ENCODE data around the gene SLC35G6. TPM values are rescaled to one million over a fixed set of nuclear protein-coding genes. Genes with fewer than 3 reads are reported as not detected.
A peak's percentile ranks its signal among the peaks of the same experiment; 100 is the strongest.

The SLC35G6 gene
- total RNA-seq, 1 experiment from 2014 or later = 0.26 TPM

DNA sequence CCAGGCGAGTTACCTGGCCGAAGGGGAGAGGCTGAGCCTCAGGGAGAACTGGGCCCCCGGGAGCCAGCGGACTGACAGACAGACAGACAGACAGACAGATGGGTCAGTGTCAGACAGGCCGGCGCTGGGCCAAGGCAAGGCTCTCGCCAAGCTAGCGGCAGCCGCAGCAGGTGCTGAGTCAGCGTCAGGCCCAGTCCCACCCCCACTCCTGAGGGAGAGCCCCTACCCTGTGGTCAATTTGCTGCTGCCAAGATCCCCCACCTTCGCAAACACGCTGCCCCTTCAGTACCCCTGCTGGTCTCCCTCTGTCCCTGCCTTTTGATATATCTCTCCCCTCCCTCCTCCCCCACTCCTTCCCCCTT lies 40.4 kb upstream of the SLC35G6 start:
- peak overlapping the region; percentile 98 for H3K27ac Mint-ChIP-seq
- no peak; the same call in 1 of the 2 replicates for ATAC-seq
- CTCF ChIA-PET = interaction anchor here (0.6 to 3.8 kb wide), 17 partner anchors 21 to 679 kb away, joined by 3 to 21 read pairs (median 5); partner anchors contain the start of genes NLGN2, PLSCR3, SPEM1 and TMEM256
- TF ChIP-seq EMX1 (CRISPR knock-in tag; IDR thresholded peaks at IDR 0.05) (no peak), ZNF416 (CRISPR knock-in tag; IDR thresholded peaks at IDR 0.05) (0 out of 2 replicates have a peak, but pooled peaks have one; percentile 43)
- peak overlapping the region; percentile 97 for H3K4me3 Mint-ChIP-seq
- POLR2A ChIA-PET = interaction anchor here (0.6 to 2.4 kb wide), 6 partner anchors 21 to 159 kb away, joined by 3 to 15 read pairs (median 5); partner anchors contain the start of genes POLR2A, SLC2A4 and TMEM256
- H3K36me3 Mint-ChIP-seq = no peaks in the 10 kb centered on the region; the same call in 1 of the 2 replicates
- peaks cover 38% of the 10 kb centered on the region for H3K4me1 Mint-ChIP-seq
- DNase-seq (ENCODE audit: low spot score) = peak; percentile 64
- peaks cover 35% of the 10 kb centered on the region for H3K27me3 Mint-ChIP-seq (ENCODE audit: low read depth)
- H3K9me3 Mint-ChIP-seq = no peaks in the 10 kb centered on the region

DNA sequence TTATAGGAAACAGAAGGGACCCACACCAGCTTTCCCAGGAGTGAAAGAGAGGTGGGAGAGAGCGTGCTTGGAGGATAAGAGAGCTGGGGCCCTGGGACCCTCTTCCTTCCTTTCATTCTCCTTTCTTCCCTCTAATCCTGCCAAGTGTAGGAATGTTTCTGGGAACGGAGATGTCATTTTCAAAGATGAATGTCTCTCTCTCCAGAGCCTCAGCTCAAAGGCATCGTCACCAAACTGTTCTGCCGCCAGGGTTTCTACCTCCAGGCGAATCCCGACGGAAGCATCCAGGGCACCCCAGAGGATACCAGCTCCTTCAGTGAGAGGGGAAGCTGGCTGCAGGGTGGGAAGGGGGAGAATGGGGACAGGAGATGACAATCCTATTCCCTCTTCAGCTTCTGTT lies 40.0 kb upstream of the SLC35G6 start:
- TF ChIP-seq, protein P1, sequence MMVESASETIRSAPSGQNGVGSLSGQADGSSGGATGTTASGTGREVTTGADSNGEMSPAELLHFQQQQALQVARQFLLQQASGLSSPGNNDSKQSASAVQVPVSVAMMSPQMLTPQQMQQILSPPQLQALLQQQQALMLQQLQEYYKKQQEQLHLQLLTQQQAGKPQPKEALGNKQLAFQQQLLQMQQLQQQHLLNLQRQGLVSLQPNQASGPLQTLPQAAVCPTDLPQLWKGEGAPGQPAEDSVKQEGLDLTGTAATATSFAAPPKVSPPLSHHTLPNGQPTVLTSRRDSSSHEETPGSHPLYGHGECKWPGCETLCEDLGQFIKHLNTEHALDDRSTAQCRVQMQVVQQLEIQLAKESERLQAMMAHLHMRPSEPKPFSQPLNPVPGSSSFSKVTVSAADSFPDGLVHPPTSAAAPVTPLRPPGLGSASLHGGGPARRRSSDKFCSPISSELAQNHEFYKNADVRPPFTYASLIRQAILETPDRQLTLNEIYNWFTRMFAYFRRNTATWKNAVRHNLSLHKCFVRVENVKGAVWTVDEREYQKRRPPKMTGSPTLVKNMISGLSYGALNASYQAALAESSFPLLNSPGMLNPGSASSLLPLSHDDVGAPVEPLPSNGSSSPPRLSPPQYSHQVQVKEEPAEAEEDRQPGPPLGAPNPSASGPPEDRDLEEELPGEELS (CRISPR knock-in tag; IDR thresholded peaks at IDR 0.05) = no peak
- TF ChIP-seq, protein P2, sequence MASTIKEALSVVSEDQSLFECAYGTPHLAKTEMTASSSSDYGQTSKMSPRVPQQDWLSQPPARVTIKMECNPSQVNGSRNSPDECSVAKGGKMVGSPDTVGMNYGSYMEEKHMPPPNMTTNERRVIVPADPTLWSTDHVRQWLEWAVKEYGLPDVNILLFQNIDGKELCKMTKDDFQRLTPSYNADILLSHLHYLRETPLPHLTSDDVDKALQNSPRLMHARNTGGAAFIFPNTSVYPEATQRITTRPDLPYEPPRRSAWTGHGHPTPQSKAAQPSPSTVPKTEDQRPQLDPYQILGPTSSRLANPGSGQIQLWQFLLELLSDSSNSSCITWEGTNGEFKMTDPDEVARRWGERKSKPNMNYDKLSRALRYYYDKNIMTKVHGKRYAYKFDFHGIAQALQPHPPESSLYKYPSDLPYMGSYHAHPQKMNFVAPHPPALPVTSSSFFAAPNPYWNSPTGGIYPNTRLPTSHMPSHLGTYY (CRISPR knock-in tag; IDR thresholded peaks at IDR 0.05) = no peak
- TF ChIP-seq SMAD4 (CRISPR knock-in tag; IDR thresholded peaks at IDR 0.05) (no peak), ZNF121 (CRISPR knock-in tag; IDR thresholded peaks at IDR 0.05) (no peak), MXD4 (CRISPR knock-in tag; IDR thresholded peaks at IDR 0.05; ENCODE audit: borderline replicate concordance) (no peak), ZNF317 (CRISPR knock-in tag; IDR thresholded peaks at IDR 0.05; ENCODE audit: borderline replicate concordance, low read depth) (no peak), ZNF138 (CRISPR knock-in tag; conservative IDR thresholded peaks at IDR 0.05) (no peak), CREB1 (CRISPR knock-in tag; IDR thresholded peaks at IDR 0.05) (no peak), GABPB1 (CRISPR knock-in tag; IDR thresholded peaks at IDR 0.05) (no peak), ZNF423 (CRISPR knock-in tag; IDR thresholded peaks at IDR 0.05) (no peak), TEAD1 (CRISPR knock-in tag; IDR thresholded peaks at IDR 0.05) (no peak), GRHL2 (CRISPR knock-in tag; IDR thresholded peaks at IDR 0.05; ENCODE audit: insufficient replicate concordance, severe bottlenecking) (no peak), ESRRA (CRISPR knock-in tag; IDR thresholded peaks at IDR 0.05; ENCODE audit: borderline replicate concordance) (no peak)
- TF ChIP-seq, protein P3, sequence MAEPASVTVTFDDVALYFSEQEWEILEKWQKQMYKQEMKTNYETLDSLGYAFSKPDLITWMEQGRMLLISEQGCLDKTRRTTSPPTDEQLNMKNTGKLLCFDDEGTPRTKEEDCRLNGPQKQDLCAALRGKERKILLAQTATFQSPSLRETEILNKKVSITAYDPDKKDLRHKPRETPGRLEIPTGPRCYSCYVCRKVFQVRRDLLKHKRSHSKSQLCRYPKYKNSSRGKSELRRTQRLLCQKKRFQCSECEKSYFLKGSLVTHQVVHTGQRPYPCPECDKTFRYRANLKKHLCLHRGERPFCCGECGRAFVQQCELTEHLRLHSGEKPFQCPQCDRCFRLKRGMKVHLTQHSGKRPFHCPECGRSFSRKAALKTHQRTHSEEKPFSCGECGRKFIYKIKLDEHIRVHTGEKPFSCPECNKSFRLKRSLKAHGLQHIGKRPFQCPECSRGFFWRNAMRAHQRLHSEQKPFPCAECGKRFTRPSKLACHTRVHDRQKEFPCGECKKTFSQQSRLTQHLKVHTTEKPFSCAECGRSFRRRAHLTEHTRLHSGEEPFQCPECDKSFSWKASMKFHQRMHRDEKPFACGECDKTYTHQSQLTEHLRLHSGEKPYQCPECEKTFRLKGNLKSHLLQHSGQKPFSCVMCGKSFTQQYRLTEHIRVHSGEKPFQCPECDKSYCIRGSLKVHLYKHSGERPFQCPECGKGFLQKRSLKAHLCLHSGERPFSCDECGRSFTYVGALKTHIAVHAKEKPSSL (CRISPR knock-in tag; conservative IDR thresholded peaks at IDR 0.05) = no peak
- TF ChIP-seq, protein P4, sequence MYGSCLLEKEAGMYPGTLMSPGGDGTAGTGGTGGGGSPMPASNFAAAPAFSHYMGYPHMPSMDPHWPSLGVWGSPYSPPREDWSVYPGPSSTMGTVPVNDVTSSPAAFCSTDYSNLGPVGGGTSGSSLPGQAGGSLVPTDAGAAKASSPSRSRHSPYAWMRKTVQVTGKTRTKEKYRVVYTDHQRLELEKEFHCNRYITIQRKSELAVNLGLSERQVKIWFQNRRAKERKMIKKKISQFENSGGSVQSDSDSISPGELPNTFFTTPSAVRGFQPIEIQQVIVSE (CRISPR knock-in tag; IDR thresholded peaks at IDR 0.05; ENCODE audit: borderline replicate concordance) = no peak
- TF ChIP-seq, protein P5, sequence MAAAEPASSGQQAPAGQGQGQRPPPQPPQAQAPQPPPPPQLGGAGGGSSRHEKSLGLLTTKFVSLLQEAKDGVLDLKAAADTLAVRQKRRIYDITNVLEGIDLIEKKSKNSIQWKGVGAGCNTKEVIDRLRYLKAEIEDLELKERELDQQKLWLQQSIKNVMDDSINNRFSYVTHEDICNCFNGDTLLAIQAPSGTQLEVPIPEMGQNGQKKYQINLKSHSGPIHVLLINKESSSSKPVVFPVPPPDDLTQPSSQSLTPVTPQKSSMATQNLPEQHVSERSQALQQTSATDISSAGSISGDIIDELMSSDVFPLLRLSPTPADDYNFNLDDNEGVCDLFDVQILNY (CRISPR knock-in tag; IDR thresholded peaks at IDR 0.05) = no peak
- TF ChIP-seq, protein P6, sequence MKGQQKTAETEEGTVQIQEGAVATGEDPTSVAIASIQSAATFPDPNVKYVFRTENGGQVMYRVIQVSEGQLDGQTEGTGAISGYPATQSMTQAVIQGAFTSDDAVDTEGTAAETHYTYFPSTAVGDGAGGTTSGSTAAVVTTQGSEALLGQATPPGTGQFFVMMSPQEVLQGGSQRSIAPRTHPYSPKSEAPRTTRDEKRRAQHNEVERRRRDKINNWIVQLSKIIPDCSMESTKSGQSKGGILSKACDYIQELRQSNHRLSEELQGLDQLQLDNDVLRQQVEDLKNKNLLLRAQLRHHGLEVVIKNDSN (CRISPR knock-in tag; IDR thresholded peaks at IDR 0.05) = no peak
- TF ChIP-seq, protein P7, sequence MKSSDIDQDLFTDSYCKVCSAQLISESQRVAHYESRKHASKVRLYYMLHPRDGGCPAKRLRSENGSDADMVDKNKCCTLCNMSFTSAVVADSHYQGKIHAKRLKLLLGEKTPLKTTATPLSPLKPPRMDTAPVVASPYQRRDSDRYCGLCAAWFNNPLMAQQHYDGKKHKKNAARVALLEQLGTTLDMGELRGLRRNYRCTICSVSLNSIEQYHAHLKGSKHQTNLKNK (CRISPR knock-in tag; IDR thresholded peaks at IDR 0.05) = no peak
- TF ChIP-seq, protein P8, sequence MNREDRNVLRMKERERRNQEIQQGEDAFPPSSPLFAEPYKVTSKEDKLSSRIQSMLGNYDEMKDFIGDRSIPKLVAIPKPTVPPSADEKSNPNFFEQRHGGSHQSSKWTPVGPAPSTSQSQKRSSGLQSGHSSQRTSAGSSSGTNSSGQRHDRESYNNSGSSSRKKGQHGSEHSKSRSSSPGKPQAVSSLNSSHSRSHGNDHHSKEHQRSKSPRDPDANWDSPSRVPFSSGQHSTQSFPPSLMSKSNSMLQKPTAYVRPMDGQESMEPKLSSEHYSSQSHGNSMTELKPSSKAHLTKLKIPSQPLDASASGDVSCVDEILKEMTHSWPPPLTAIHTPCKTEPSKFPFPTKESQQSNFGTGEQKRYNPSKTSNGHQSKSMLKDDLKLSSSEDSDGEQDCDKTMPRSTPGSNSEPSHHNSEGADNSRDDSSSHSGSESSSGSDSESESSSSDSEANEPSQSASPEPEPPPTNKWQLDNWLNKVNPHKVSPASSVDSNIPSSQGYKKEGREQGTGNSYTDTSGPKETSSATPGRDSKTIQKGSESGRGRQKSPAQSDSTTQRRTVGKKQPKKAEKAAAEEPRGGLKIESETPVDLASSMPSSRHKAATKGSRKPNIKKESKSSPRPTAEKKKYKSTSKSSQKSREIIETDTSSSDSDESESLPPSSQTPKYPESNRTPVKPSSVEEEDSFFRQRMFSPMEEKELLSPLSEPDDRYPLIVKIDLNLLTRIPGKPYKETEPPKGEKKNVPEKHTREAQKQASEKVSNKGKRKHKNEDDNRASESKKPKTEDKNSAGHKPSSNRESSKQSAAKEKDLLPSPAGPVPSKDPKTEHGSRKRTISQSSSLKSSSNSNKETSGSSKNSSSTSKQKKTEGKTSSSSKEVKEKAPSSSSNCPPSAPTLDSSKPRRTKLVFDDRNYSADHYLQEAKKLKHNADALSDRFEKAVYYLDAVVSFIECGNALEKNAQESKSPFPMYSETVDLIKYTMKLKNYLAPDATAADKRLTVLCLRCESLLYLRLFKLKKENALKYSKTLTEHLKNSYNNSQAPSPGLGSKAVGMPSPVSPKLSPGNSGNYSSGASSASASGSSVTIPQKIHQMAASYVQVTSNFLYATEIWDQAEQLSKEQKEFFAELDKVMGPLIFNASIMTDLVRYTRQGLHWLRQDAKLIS (CRISPR knock-in tag; IDR thresholded peaks at IDR 0.05; ENCODE audit: borderline replicate concordance) = no peak
- H3K27me3 Mint-ChIP-seq (ENCODE audit: low read depth) = peaks cover 37% of the 10 kb centered on the region
- no peak for DNase-seq (ENCODE audit: low spot score)
- ATAC-seq = no peak
- no peaks in the 10 kb centered on the region; the same call in 1 of the 2 replicates for H3K36me3 Mint-ChIP-seq
- CTCF ChIA-PET = interaction anchor here (0.6 to 3.8 kb wide), 17 partner anchors 21 to 679 kb away, joined by 3 to 21 read pairs (median 5); partner anchors contain the start of genes NLGN2, PLSCR3, SPEM1 and TMEM256
- POLR2A ChIA-PET = interaction anchor here (0.5 to 2.4 kb wide), 7 partner anchors 22 to 159 kb away, joined by 3 to 15 read pairs (median 3); partner anchors contain the start of genes POLR2A, SLC2A4 and TMEM256
- peaks cover 38% of the 10 kb centered on the region for H3K4me1 Mint-ChIP-seq
- peak overlapping the region; percentile 97 for H3K4me3 Mint-ChIP-seq
- H3K9me3 Mint-ChIP-seq = no peaks in the 10 kb centered on the region
- H3K27ac Mint-ChIP-seq = peak overlapping the region; percentile 80

Measured in WTC11 (cell line).